Neural cell (in vitro differentiated cells): ENCODE measurements around the gene HRH1.
"Not testable (repeated sequence)": the region's sequence is repeated elsewhere in the genome, so short reads cannot be mapped to it uniquely, and the experiment has no call there.

Source experiments
- CTCF ChIP-seq: fragments of 450-650 bp; IDR thresholded peaks from 2 replicates; pipeline ENCODE4 v1.5.1; 2014; ENCODE audit warnings: antibody characterized with exemption, mild to moderate bottlenecking, moderate library complexity; ENCODE audit not compliant: poor library complexity, severe bottlenecking
- EP300 ChIP-seq: fragments of 450-650 bp; conservative IDR thresholded peaks from 2 replicates; pipeline ENCODE4 v1.6.1; 2014; ENCODE audit warnings: antibody characterized with exemption, mild to moderate bottlenecking, moderate library complexity; ENCODE audit not compliant: poor library complexity, severe bottlenecking
- MXI1 ChIP-seq: fragments of 450-650 bp; conservative IDR thresholded peaks from 2 replicates; pipeline ENCODE4 v1.6.1; 2014; ENCODE audit warnings: antibody characterized with exemption, mild to moderate bottlenecking; ENCODE audit not compliant: poor library complexity, severe bottlenecking
- POLR2AphosphoS5 ChIP-seq: IDR thresholded peaks from 2 replicates; pipeline ENCODE4 v1.6.1; 2012
- REST ChIP-seq: IDR thresholded peaks from 2 replicates; pipeline ENCODE4 v1.6.1; 2012; ENCODE audit warnings: borderline replicate concordance
- SMC3 ChIP-seq: fragments of 450-650 bp; conservative IDR thresholded peaks from 2 replicates; pipeline ENCODE4 v1.6.1; 2014; ENCODE audit warnings: antibody characterized with exemption, mild to moderate bottlenecking, moderate library complexity; ENCODE audit not compliant: poor library complexity
- TAF1 ChIP-seq: IDR thresholded peaks from 2 replicates; pipeline ENCODE4 v1.6.1; 2012; ENCODE audit warnings: low read depth

GRCh38 chr3:11255537-11255936 is 101.2 kb downstream of the HRH1 start:
- not testable (repeated sequence) for TF ChIP-seq CTCF, EP300, REST, POLR2AphosphoS5, TAF1, MXI1, SMC3
